DMS 273 treated with DMSO at 0.1 percent for 48 hours (cell line): ENCODE data around the gene ELF2.
"Not testable (repeated sequence)": the region's sequence is repeated elsewhere in the genome, so short reads cannot be mapped to it uniquely, and the experiment has no call there.

ENCODE experiments used
- DNase-seq: peaks from one replicate; lab custom pipeline; 2025; lab: John Stamatoyannopoulos, UW

The ELF2 gene

GRCh38 chr4:139020384-139020783, 156.6 kb downstream of the ELF2 start:
- no peak for DNase-seq

GRCh38 chr4:139018971-139019758, 157.9 kb downstream of the ELF2 start:
- peak; percentile 69 for DNase-seq

GRCh38 chr4:139018501-139018900, 158.5 kb downstream of the ELF2 start:
- no peak for DNase-seq

GRCh38 chr4:139017861-139018260, 159.2 kb downstream of the ELF2 start:
- no peak for DNase-seq

- DNase-seq = no peak
Measured at GRCh38 chr4:139015948-139016471, 161.0 kb downstream of the ELF2 start.

GRCh38 chr4:139015269-139015947, 161.6 kb downstream of the ELF2 start, which contains the start of gene NOCT:
Gene NOCT (plus strand): TSS chr4:139015781. CDS start chr4:139015982, 201 bp downstream.
- peak; percentile 59 for DNase-seq

- no peak for DNase-seq
Measured at GRCh38 chr4:139014371-139015268, 162.4 kb downstream of the ELF2 start.

- no peak for DNase-seq
Measured at GRCh38 chr4:139011225-139011950, 165.6 kb downstream of the ELF2 start.

GRCh38 chr4:139009702-139010101, 167.3 kb downstream of the ELF2 start:
- no peak for DNase-seq

- DNase-seq = not testable (repeated sequence)
Measured at GRCh38 chr4:139008278-139008677, 168.7 kb downstream of the ELF2 start.

GRCh38 chr4:139007640-139008039, 169.4 kb downstream of the ELF2 start:
- DNase-seq = no peak
